CD4-positive, alpha-beta T cell treated with Interleukin-1 beta for 1 hour (primary cell): ENCODE measurements around the gene MYH6.
"Not testable (repeated sequence)": the region's sequence is repeated elsewhere in the genome, so short reads cannot be mapped to it uniquely, and the experiment has no call there.

Experiments
- DNase-seq, 2 donors: peaks; one replicate each; pipeline ENCODE4 v3.0.0-alpha.2; 2020 to 2022

MYH6 gene

GRCh38 chr14:23392613-23393012, 15.5 kb downstream of the MYH6 start:
- no peak for DNase-seq

GRCh38 chr14:23389871-23390270, 18.2 kb downstream of the MYH6 start:
- not testable (repeated sequence) for DNase-seq

- DNase-seq: no peak
These were observed 18.7 kb downstream of the MYH6 start for GRCh38 chr14:23389396-23389795.

- no peak for DNase-seq
These were observed 19.1 kb downstream of the MYH6 start for GRCh38 chr14:23388996-23389395.

- no peak for DNase-seq
These were observed 19.9 kb downstream of the MYH6 start for GRCh38 chr14:23387916-23388882.

GRCh38 chr14:23386999-23387398, 21.1 kb downstream of the MYH6 start:
- no peak for DNase-seq

GRCh38 chr14:23386266-23386657, 21.8 kb downstream of the MYH6 start:
- not testable (repeated sequence) for DNase-seq

- DNase-seq: no peak
These were observed 22.3 kb downstream of the MYH6 start for GRCh38 chr14:23385642-23386265.

- no peak for DNase-seq
These were observed 22.8 kb downstream of the MYH6 start for GRCh38 chr14:23385244-23385641.

- no peak for DNase-seq
These were observed 23.6 kb downstream of the MYH6 start for GRCh38 chr14:23384364-23385080.

- DNase-seq: no peak
These were observed 25.2 kb downstream of the MYH6 start for GRCh38 chr14:23382731-23383440.

GRCh38 chr14:23382276-23382675, 25.8 kb downstream of the MYH6 start:
- no peak for DNase-seq

- DNase-seq: no peak
These were observed 26.2 kb downstream of the MYH6 start for GRCh38 chr14:23381871-23382270.

GRCh38 chr14:23380976-23381375, 27.1 kb downstream of the MYH6 start:
- DNase-seq: no peak

GRCh38 chr14:23380197-23380914, 27.7 kb downstream of the MYH6 start:
- DNase-seq: no peak

GRCh38 chr14:23379366-23380196, 28.5 kb downstream of the MYH6 start:
- peak; percentile 62 to 71 for DNase-seq

GRCh38 chr14:23378612-23379220, 29.4 kb downstream of the MYH6 start:
- DNase-seq: no peak

GRCh38 chr14:23377573-23378563, 30.2 kb downstream of the MYH6 start:
- no peak for DNase-seq

- no peak for DNase-seq
These were observed 30.9 kb downstream of the MYH6 start for GRCh38 chr14:23377198-23377550.
